Esophagus squamous epithelium (tissue), 5 donors: Measurements from ENCODE around the gene BBS9. TPM values are rescaled to one million over a fixed set of nuclear protein-coding genes. Genes with fewer than 3 reads are reported as not detected.

ENCODE experiments used
- DNase-seq: peaks from one replicate; lab custom pipeline; 2025; lab: John Stamatoyannopoulos, UW
- H3K27ac ChIP-seq, 4 donors: fragments of 200-600 bp; sonication (generic); one replicate each; pipeline ENCODE4 v1.5.1; 2016 to 2019; ENCODE audit warnings: mild to moderate bottlenecking in 1 of 4
- H3K27me3 ChIP-seq, 4 donors: fragments of 200-600 bp; sonication (generic); 1 replicate in 3 of 4; 2 replicates in 1 of 4; pipeline versions ENCODE4 v1.5.1 to v1.6.0; 2017 to 2021; ENCODE audit warnings: antibody characterized with exemption in 1 of 4
- H3K36me3 ChIP-seq, 3 donors: fragments of 200-600 bp; sonication (generic); one replicate each; pipeline ENCODE4 v1.5.1; 2016 to 2019
- H3K4me1 ChIP-seq, 3 donors: fragments of 200-600 bp; sonication (generic); one replicate each; pipeline ENCODE4 v1.5.1; 2017 to 2019
- H3K4me3 ChIP-seq, 4 donors: fragments of 200-600 bp; sonication (generic); 1 replicate in 3 of 4; 2 replicates in 1 of 4; pipeline ENCODE4 v1.5.1; 2016 to 2019; ENCODE audit warnings: mild to moderate bottlenecking in 2 of 4, moderate library complexity in 1 of 4
- H3K9me3 ChIP-seq, 3 donors: fragments of 200-600 bp; sonication (generic); one replicate each; pipeline ENCODE4 v1.5.1; 2016 to 2019
- POLR2A ChIP-seq, 4 donors: fragments of 450-650 bp; IDR thresholded peaks; one replicate each; pipeline ENCODE4 v1.6.1; 2017; ENCODE audit warnings: antibody characterized with exemption in 4 of 4, mild to moderate bottlenecking in 4 of 4, moderate library complexity in 3 of 4
- WGBS, 2 donors: methylation state at CpG; one replicate each; pipeline ENCODE4 v1.1.5; 2018; 5-methylcytosine and 5-hydroxymethylcytosine counted together
- intact Hi-C: fragments of 100-400 bp; cut with DNase I; formaldehyde crosslinking; loops from one replicate; pipeline ENCODE4 v1.15.0; 2022
- total RNA-seq, 4 donors: library from RNA; depleted of rRNA; stranded (reverse); fragments of >200 nt; gene quantifications; one replicate each; pipeline ENCODE4 v1.1.0, GENCODE V29; 2016
- TF ChIP-seq, protein P1 (sequence below), 6 experiments: fragments of 450-650 bp in 4 of 6; fragments of 200-600 bp in 2 of 6; sonication (generic) in 2 of 6; IDR thresholded peaks; one replicate each; pipeline ENCODE4 v1.5.1; 2016 to 2019; ENCODE audit warnings: antibody characterized with exemption in 6 of 6, mild to moderate bottlenecking in 4 of 6, moderate library complexity in 4 of 6
- donor health status: DM: yes; HTN: yes; CAD: no.

The BBS9 gene
- total RNA-seq, 4 donors from 2014 or later, result 4.8 to 16.8 (median 7.6) TPM

DNA sequence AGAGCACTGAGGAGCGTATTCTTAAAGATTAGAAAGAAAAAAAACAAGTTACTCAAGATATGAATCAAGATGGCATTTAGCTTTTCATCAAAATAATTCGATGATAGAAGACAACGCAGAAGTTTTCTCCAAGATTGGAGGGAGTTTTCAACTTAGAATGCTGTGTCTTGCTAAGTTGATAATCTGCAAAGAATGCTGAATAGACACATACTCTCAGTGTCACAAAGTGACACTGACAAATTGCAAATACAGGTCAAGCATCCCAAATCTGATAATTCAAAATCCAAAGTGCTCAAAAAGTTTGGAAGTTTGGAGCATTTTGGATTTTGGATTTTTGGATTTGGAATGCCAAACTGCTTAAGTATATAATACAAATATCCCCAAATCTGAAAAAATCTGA, 243.8 kb downstream of the BBS9 start:
- Histone ChIP-seq H3K9me3 (no peaks in the 10 kb centered on the region), H3K36me3 (peaks cover 0 to 28% (median 0%) of the 10 kb centered on the region in 3 donors), H3K4me3 (no peak overlapping the region), H3K27me3 (no peaks in the 10 kb centered on the region), H3K27ac (no peak overlapping the region), H3K4me1 (no peaks in the 10 kb centered on the region)
- WGBS, 2 donors, result 88 to 95% methylated on average over 3 of the region's 3 CpGs
- no peak for TF ChIP-seq POLR2A (IDR thresholded peaks at IDR 0.05)
- TF ChIP-seq, protein P1, sequence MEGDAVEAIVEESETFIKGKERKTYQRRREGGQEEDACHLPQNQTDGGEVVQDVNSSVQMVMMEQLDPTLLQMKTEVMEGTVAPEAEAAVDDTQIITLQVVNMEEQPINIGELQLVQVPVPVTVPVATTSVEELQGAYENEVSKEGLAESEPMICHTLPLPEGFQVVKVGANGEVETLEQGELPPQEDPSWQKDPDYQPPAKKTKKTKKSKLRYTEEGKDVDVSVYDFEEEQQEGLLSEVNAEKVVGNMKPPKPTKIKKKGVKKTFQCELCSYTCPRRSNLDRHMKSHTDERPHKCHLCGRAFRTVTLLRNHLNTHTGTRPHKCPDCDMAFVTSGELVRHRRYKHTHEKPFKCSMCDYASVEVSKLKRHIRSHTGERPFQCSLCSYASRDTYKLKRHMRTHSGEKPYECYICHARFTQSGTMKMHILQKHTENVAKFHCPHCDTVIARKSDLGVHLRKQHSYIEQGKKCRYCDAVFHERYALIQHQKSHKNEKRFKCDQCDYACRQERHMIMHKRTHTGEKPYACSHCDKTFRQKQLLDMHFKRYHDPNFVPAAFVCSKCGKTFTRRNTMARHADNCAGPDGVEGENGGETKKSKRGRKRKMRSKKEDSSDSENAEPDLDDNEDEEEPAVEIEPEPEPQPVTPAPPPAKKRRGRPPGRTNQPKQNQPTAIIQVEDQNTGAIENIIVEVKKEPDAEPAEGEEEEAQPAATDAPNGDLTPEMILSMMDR (IDR thresholded peaks at IDR 0.05), result no peak
- no peak for DNase-seq
- intact Hi-C loops, result no loop called here

DNA sequence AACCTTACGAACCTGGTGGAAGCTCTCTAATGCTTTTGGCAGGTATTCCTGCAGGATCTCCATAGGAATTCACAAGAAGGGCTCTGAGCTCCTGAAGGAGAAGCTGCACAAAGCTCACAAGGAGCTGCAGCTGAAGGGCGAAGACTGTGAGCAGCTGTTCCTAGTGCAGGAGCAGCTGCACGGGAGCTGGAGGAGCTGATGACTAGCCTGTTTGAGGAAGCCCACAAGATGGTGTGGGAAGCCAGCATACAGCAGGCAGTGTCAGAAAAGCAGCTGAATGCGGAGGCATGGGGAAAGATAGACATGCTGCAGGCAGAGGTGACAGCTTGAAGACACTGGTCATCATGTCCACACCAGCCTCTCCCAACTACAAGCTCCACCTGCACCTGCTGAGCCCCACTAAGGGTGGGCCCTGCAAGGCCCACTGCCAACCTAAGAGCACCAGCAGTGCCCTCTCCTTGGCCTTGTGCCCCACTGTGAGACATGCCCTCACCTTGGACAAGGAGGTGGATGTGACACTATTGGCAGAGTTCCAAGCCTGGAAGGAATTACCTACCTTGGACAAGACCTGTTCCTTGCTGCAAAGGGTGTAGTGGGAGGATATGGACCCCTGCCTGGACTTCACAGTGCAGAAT, 250.6 kb downstream of the BBS9 start:
- H3K4me3 ChIP-seq, result no peak overlapping the region
- no peaks in the 10 kb centered on the region for H3K27me3 ChIP-seq
- TF ChIP-seq, protein P1 (IDR thresholded peaks at IDR 0.05), result no peak
- no peak for TF ChIP-seq POLR2A (IDR thresholded peaks at IDR 0.05)
- H3K4me1 ChIP-seq, result no peaks in the 10 kb centered on the region
- no peaks in the 10 kb centered on the region for H3K9me3 ChIP-seq
- intact Hi-C loops, result no loop called here
- peaks cover 0 to 25% (median 0%) of the 10 kb centered on the region in 3 donors for H3K36me3 ChIP-seq
- DNase-seq, result no peak
- no peak overlapping the region for H3K27ac ChIP-seq
- 88 to 89% methylated on average over 4 of the region's 4 CpGs for WGBS, 2 donors

- Histone ChIP-seq H3K36me3 (peaks cover 0 to 20% (median 0%) of the 10 kb centered on the region in 3 donors), H3K27ac (no peak overlapping the region), H3K9me3 (no peaks in the 10 kb centered on the region), H3K4me1 (no peaks in the 10 kb centered on the region), H3K27me3 (no peaks in the 10 kb centered on the region), H3K4me3 (no peak overlapping the region)
- TF ChIP-seq, protein P1 (IDR thresholded peaks at IDR 0.05), result no peak
- TF ChIP-seq POLR2A (IDR thresholded peaks at IDR 0.05), result no peak
- intact Hi-C loops, result no loop called here
- DNase-seq, result no peak
- WGBS, 2 donors, result 86 to 90% methylated on average over 3 of the region's 3 CpGs
Measured at GRCh38 chr7:33388332-33388731, 259.0 kb downstream of the BBS9 start.

- DNase-seq, result no peak
- Histone ChIP-seq H3K27me3 (no peaks in the 10 kb centered on the region), H3K4me1 (no peaks in the 10 kb centered on the region), H3K27ac (no peak overlapping the region), H3K9me3 (no peaks in the 10 kb centered on the region), H3K36me3 (peaks cover 0 to 8% (median 0%) of the 10 kb centered on the region in 3 donors), H3K4me3 (no peak overlapping the region)
- TF ChIP-seq, protein P1 (IDR thresholded peaks at IDR 0.05), result no peak
- no peak for TF ChIP-seq POLR2A (IDR thresholded peaks at IDR 0.05)
- intact Hi-C loops, result no loop called here
- 40 to 58% methylated on average over 1 of the region's 1 CpG for WGBS, 2 donors
Measured at GRCh38 chr7:33392148-33392547, 262.8 kb downstream of the BBS9 start.

GRCh38 chr7:33393770-33394169, 264.4 kb downstream of the BBS9 start:
- no peaks in the 10 kb centered on the region for H3K4me1 ChIP-seq
- no peak overlapping the region for H3K4me3 ChIP-seq
- H3K27me3 ChIP-seq, result no peaks in the 10 kb centered on the region
- intact Hi-C loops, result no loop called here
- no peaks in the 10 kb centered on the region for H3K36me3 ChIP-seq
- H3K27ac ChIP-seq, result no peak overlapping the region
- TF ChIP-seq, protein P1 (IDR thresholded peaks at IDR 0.05), result no peak
- TF ChIP-seq POLR2A (IDR thresholded peaks at IDR 0.05), result no peak
- H3K9me3 ChIP-seq, result no peaks in the 10 kb centered on the region
- DNase-seq, result no peak
